Measurements from ENCODE around the gene IQCB1. TPM values are rescaled to one million over a fixed set of nuclear protein-coding genes. Genes with fewer than 3 reads are reported as not detected.

Gene IQCB1
- total and polyA plus RNA-seq, 2 of the 8 experiments (the other 6 are each of a cell fraction or from before 2014, with no cell fraction given): 21.7 to 31.2 TPM

GRCh38 chr3:121836481-121836880, 1.6 kb upstream of the IQCB1 start:
- H3K4me3 ChIP-seq (ENCODE audit: extremely low read depth in 1 of 4, insufficient read depth in 2 of 4, low read depth in 3 of 4, low read length in 4 of 4): no peak overlapping the region
- no peak overlapping the region for H4K8ac ChIP-seq (ENCODE audit: extremely low read depth, insufficient read depth, low read length)
- H4K5ac ChIP-seq (ENCODE audit: insufficient read length, low read depth, low read length): no peak overlapping the region
- POLR2A ChIA-PET (ENCODE audit: partially characterized antibody): no interaction called here
- H3K56ac ChIP-seq (replicated peaks; ENCODE audit: insufficient read length, low read depth, low read length): no peak overlapping the region
- H3K27ac ChIP-seq (ENCODE audit: low read depth, low read length): no peak overlapping the region
- peaks cover 11% of the 10 kb centered on the region for H3K23me2 ChIP-seq (ENCODE audit: low read depth, low read length)
- H3K4me1 ChIP-seq (replicated peaks in 1 of 4; ENCODE audit: control insufficient read depth in 3 of 4, insufficient read depth in 4 of 4, low read length in 3 of 4): no peaks in the 10 kb centered on the region; a peak in 2 of 7 replicates
- no peak overlapping the region for H2AK5ac ChIP-seq (ENCODE audit: low read depth, low read length)
- DNase-seq (ENCODE audit: low read depth in 1 of 2, low spot score in 2 of 2) (no peak), FAIRE-seq (no peak)
- H3K18ac ChIP-seq (ENCODE audit: extremely low read depth, low read length): no peak overlapping the region
- no peak overlapping the region for H2BK20ac ChIP-seq (ENCODE audit: low read length)
- H2BK15ac ChIP-seq (ENCODE audit: low read length): no peak overlapping the region
- no peak overlapping the region for H3K4ac ChIP-seq (replicated peaks; ENCODE audit: insufficient read length, low read depth, low read length)
- 0 out of 7 replicates have a peak, but pooled peaks cover 0 to 3% (median under 1%) of the 10 kb centered on the region in 4 experiments for H3K27me3 ChIP-seq (replicated peaks in 1 of 4; ENCODE audit: control insufficient read depth in 3 of 4, extremely low read depth in 1 of 4, insufficient read depth in 3 of 4, low read length in 3 of 4)
- H3K4me2 ChIP-seq (ENCODE audit: insufficient read depth in 1 of 2, low read depth in 2 of 2, low read length in 2 of 2): no peak overlapping the region; a peak in 1 of 4 replicates
- H2AFZ ChIP-seq (ENCODE audit: low read length): no peak overlapping the region
- H3K36me3 ChIP-seq (ENCODE audit: control insufficient read depth in 2 of 4, insufficient read depth in 4 of 4, low read length in 3 of 4): peaks cover 0 to 11% (median 2%) of the 10 kb centered on the region in 4 experiments; a peak in 3 of 8 replicates
- 89% methylated on average over 3 of the region's 3 CpGs; no CpG with 5 or more reads in 1 of the 2 experiments for WGBS, 2 experiments (ENCODE audit: extremely low coverage in 1 of 2, insufficient coverage in 1 of 2, insufficient read length in 1 of 2, insufficient replicate concordance in 2 of 2, low coverage in 1 of 2, low lambda C conversion rate in 2 of 2, missing lambda C conversion rate in 1 of 2)
- no peak overlapping the region for H2BK12ac ChIP-seq (ENCODE audit: low read depth, low read length)
- no peak overlapping the region for H3K14ac ChIP-seq (ENCODE audit: insufficient read length)
- H3K79me2 ChIP-seq (ENCODE audit: control insufficient read depth in 1 of 2, insufficient read depth in 2 of 2, low read length in 2 of 2): peaks cover 0 to 18% of the 10 kb centered on the region in 2 experiments; a peak in 2 of 4 replicates
- no peak overlapping the region for H2BK120ac ChIP-seq (replicated peaks; ENCODE audit: low read depth, low read length)
- no peak overlapping the region for H4K91ac ChIP-seq (replicated peaks; ENCODE audit: insufficient read length, low read length)
- no peak for TF ChIP-seq USF2 (IDR thresholded peaks at IDR 0.05; ENCODE audit: low read length)
- no peak for TF ChIP-seq KDM4A (IDR thresholded peaks at IDR 0.05; ENCODE audit: low read depth, low read length, severe bottlenecking)
- TF ChIP-seq MAFK (IDR thresholded peaks at IDR 0.05; ENCODE audit: low read depth, low read length): no peak
- no peak for TF ChIP-seq TCF12 (IDR thresholded peaks at IDR 0.05; ENCODE audit: low read depth, low read length)
- no peak for TF ChIP-seq SP2 (IDR thresholded peaks at IDR 0.05; ENCODE audit: low read length)
- TF ChIP-seq CBX5 (IDR thresholded peaks at IDR 0.05; ENCODE audit: low read depth, low read length): no peak
- no peak for TF ChIP-seq HDAC2 (IDR thresholded peaks at IDR 0.05; ENCODE audit: borderline replicate concordance in 1 of 2, low read depth in 2 of 2, low read length in 2 of 2)
- no peak for TF ChIP-seq TAF7 (optimal IDR thresholded peaks at IDR 0.05; ENCODE audit: borderline replicate concordance, low read depth, low read length)
- no peak for TF ChIP-seq TBP (IDR thresholded peaks at IDR 0.05; ENCODE audit: low read depth, low read length)
- H3K79me1 ChIP-seq (ENCODE audit: low read depth, low read length): no peaks in the 10 kb centered on the region
- no peak overlapping the region for H3K9ac ChIP-seq (replicated peaks in 1 of 4; ENCODE audit: extremely low read depth in 1 of 4, low read depth in 3 of 4, low read length in 3 of 4)
- CTCF ChIA-PET (ENCODE audit: partially characterized antibody): interaction anchor here (0.5 kb wide), 1 partner anchor 548 kb away, joined by 3 read pairs; the partner anchor contains the start of gene FAM162A
- H4K20me1 ChIP-seq (replicated peaks in 1 of 2; ENCODE audit: control insufficient read depth in 1 of 2, insufficient read depth in 2 of 2, low read length in 2 of 2): no peaks in the 10 kb centered on the region
- H3K9me3 ChIP-seq (ENCODE audit: insufficient read depth in 2 of 2, low read depth in 1 of 2, low read length in 1 of 2): no peaks in the 10 kb centered on the region
- no peak overlapping the region for H3K23ac ChIP-seq (ENCODE audit: insufficient read length)
- no peak overlapping the region for H2BK5ac ChIP-seq (ENCODE audit: low read depth, low read length)
